Measurements from ENCODE around the gene NR3C1.

NR3C1 gene

DNA sequence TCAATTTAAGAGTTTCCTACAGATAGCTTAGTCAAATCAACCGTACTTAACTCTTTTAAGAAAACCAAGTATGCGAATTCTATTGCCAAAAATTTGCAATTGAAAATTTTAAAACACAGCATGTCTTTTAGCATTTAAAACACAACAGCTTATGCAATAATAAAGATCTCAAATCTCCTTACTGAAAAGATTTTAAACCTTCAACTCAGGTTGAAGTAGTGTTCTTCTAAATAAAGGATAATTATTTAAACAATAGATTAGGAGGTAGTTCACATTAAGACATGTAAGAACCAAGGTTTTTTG, 5.5 kb downstream of the NR3C1 start:
- DNase-seq (ENCODE audit: insufficient read length, low spot score) (no peak), FAIRE-seq (no peak)
- no peak for TF ChIP-seq POLR2A (IDR thresholded peaks at IDR 0.05; ENCODE audit: low read depth, low read length)

DNA sequence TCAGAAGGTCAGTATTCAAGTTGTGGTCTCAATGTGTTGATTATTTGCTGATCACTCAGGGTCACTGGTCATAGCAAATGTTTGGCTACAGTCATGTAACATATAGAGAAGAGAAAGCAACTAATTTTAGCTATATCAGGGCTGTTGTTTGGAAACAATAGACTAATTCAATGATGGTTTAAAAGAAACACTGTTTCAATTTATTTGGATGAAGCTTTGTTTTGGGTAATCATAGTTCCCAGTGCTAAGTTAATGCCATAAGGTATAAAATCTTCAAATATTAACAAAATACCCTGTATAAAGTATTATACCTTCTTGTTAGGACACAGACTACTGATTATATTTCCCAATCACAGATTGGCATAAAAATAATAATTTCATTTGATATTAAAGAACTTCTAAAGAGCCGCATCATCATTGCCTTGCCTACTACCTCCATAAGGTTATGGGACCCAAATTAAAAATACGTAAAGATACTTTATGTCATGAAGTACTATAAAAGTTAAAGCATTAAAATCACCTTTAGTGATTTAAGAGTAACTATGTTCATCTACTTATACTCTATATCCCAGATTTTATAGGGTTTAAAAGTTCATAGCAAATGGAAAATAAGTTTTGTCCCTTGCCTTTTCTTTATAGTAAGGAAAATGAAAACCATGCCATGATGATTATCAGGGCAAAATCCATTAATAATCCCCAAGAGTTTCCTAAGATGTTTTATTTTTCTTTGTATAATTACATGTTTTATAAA, 6.0 kb downstream of the NR3C1 start:
- DNase-seq (ENCODE audit: insufficient read length, low spot score) (no peak), FAIRE-seq (peak; percentile 53)
- TF ChIP-seq POLR2A (IDR thresholded peaks at IDR 0.05; ENCODE audit: low read depth, low read length) = no peak

DNA sequence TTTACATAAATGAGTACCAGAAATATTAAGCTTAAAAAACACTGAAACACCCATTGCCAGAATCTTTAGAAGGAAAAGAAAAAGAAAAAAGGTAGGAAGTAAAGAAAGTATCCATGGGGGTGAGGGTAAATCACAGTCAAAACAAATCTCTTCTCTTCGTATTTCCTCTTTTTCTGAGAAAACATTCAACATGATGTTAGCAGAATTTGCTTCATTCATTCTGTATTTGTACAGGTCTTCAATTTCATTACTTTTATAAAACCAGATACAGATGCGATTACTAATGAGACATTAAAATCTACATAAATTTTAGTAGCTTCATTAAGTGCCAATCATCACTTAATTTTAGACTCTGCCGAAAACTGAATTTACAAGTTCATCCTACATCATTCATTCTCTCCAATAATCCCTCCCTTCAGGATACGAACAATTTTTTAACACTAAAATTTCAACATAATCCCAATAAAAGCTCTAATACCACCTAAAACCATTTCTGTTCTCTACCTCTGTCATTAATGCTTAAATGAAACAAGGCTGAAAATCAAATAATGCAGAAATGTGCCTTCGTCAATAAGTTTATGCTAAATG, 7.0 kb downstream of the NR3C1 start:
- FAIRE-seq (peak; percentile 33), DNase-seq (ENCODE audit: insufficient read length, low spot score) (no peak)
- no peak for TF ChIP-seq POLR2A (IDR thresholded peaks at IDR 0.05; ENCODE audit: low read depth, low read length)

DNA sequence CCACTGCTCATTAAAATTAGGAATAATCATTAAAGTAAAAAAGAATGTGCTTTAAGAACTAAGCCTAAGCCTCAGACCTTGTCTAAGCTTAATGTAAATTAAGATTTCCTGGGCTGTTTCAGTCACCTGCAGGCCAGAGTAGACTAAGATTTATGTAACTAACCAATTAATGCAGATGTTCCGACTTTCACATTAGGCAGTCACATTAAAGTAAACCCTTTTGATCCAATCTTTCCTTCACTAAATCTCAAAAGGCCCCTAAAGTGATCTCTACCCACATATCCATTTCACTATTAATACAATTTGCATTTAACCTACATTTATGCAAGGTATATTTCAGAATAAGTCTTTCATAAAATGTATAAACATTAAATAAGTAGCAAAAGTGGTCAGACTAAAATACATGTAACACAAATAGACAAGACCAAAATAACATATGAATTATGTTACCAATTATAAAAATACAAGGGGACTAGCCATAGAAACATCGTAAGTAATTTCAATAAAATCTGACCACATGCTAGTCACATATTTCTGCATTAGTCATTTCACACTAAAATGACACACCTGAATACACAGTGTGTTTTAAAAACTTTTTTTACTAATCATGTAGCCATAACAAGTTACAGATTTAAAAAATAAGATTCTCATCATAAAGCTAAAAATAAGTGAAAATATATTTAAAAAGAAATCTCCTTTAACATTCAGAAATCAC, 7.7 kb downstream of the NR3C1 start:
- TF ChIP-seq POLR2A (IDR thresholded peaks at IDR 0.05; ENCODE audit: low read depth, low read length) = no peak
- FAIRE-seq = peak; percentile 52
- no peak for DNase-seq (ENCODE audit: insufficient read length, low spot score)

DNA sequence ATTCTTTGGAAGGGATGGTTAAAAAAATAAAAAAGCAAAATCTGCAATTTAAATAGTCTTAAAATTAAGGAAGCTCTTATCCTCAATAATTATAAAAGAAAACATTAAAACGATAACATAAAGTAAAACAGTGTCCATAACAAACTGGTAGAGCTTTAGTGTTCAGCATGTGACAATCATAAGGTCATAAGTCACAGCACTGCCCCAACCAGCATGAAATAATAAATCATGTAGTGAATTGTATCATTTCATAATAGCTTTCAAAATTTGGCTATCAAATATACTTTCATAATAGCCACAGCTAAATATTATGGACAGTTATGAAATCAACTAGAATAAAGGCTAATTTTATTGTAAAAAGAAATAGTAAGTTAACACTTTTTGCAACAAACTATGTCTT, 10.0 kb downstream of the NR3C1 start:
- no peak for TF ChIP-seq POLR2A (IDR thresholded peaks at IDR 0.05; ENCODE audit: low read depth, low read length)
- no peak for DNase-seq (ENCODE audit: insufficient read length, low spot score)
- no peak for FAIRE-seq

DNA sequence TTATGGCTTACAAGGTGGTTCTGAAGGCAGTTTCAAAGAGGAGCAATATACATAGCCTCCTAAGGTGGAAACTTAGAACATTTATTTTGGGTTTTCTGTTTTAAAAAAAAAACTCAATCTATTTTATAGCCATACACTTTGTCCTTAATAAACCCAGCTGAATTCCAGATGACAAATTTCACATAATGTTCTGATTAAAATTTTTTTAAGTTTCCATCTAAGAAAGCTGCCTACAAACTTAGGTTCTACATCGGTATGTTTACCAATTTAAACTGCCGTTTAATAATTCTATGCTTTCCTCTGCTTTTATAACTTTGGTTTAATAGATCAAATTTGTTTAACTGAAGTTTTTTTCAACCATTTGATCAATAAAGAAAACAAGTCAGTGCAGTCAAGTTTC, 12.5 kb downstream of the NR3C1 start:
- DNase-seq (ENCODE audit: insufficient read length, low spot score) (no peak), FAIRE-seq (no peak)
- no peak for TF ChIP-seq POLR2A (IDR thresholded peaks at IDR 0.05; ENCODE audit: low read depth, low read length)

DNA sequence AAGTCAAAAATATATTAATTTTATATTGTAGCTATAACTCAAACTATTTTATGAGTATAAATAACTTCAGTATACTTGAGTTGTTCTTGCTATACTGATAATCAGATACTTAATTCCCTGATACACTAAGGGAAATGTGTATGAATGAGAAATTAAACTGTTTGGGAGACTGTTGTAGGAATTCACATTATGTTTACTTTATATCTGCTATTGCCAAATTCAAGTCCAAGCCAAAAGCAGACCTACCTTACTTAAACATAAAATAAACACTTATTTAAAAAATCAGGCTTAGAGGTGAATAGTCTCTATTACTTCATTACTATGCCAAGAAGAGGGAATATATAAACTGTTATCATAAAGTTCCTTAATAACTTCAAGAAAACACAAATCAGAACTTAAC, 13.2 kb downstream of the NR3C1 start:
- TF ChIP-seq POLR2A (IDR thresholded peaks at IDR 0.05; ENCODE audit: low read depth, low read length) = no peak
- FAIRE-seq (no peak), DNase-seq (ENCODE audit: insufficient read length, low spot score) (no peak)

DNA sequence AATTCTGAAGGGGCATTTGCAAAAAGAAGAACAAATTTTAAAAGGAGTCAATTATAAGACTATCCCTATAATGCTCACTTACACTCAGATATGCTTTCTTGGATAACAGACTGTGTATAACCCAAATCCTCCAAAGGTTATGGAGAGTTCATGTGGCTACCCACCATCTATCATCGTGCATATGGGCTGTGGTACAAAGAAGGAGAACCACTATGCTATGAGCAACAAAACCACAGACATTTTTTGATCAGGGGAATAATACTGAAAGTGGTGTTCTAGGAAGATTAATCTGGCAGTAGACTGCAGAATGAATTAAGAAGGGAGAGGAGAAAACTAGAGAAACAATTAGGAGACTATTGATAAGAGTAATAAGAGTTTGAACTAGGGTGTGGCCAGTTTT, 16.8 kb downstream of the NR3C1 start:
- TF ChIP-seq POLR2A (IDR thresholded peaks at IDR 0.05; ENCODE audit: low read depth, low read length) = no peak
- DNase-seq (ENCODE audit: insufficient read length, low spot score) (no peak), FAIRE-seq (no peak)

DNA sequence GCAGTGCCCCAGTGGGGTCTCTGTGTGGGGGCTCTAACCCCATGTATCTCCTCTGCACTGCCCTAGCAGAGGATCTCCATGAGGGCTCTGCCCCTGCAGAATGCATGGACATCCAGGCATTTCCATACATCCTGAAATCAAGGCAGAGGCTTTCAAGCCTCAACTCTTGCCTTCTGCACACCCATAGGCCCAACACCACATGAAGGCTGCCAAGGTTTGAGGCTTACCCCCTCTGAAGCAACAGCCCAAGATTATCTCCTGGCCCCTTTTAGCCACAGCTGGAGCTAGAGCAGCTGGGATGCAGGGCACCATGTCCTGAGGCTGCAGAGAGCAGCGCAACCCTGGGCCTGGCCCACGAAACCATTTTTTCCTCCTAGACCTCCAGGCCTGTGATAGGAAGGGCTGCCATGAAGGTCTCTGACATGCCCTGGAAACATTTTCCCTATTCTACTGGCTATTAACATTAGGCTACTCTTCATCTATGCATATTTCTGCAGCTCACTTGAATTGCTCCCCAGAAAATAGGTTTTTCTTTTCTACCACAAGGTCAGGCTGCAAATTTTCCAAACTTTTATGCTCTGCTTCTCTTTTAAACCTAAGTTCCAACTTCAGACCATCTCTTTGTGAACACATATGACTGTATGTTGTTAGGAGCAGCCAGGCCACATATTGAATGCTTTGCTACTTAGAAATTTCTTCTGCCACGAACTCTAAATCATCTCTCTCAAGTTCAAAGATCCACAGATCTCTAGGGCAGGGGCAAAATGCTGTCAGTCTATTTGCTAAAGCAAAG, 18.4 kb downstream of the NR3C1 start:
- FAIRE-seq = no peak
- no peak for TF ChIP-seq POLR2A (IDR thresholded peaks at IDR 0.05; ENCODE audit: low read depth, low read length)

DNA sequence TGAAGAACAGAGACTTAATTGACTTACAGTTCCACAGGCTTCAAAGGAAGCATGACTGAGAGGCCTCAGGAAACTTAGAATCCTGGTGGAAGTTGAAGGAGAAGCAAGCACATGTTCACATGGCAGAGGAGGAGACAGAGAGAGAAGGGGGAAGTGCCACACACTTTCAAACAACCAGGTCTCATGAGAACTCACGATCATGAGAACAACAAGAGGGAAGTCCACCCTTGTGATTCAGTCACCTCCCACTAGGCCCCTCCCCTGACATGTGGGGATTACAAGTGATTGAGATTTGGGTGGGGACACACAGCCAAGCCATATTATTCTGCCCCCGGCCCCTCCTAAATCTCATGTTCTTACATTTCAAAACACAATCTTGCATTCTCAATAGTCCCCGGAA, 19.5 kb downstream of the NR3C1 start:
- TF ChIP-seq POLR2A (IDR thresholded peaks at IDR 0.05; ENCODE audit: low read depth, low read length) = no peak
- DNase-seq (ENCODE audit: insufficient read length, low spot score) = no peak
- FAIRE-seq = no peak

More for the DNA sequence above, 18.4 kb downstream of the NR3C1 start:
- no peak for DNase-seq (ENCODE audit: insufficient read length, low spot score)

DNA sequence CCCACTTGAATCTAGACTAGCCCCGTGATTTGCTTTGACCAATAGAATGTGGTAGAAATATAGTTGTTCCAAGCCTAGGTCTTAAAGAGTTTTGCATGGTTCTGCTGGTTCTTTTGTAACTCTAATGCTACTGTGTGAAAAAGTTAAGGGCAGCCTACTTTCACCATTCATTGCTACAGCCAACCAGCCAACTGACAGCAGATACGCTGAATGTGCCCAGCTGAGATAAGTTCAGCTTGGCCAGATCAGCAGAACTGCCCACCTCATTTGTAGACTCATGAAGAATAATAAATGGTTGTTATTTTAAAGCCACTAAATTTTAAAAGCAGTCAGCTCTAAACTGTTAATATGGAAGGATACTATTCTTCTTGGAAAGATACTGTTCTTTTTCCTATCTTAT, 23.9 kb downstream of the NR3C1 start:
- DNase-seq (ENCODE audit: insufficient read length, low spot score) (no peak), FAIRE-seq (no peak)
- no peak for TF ChIP-seq POLR2A (IDR thresholded peaks at IDR 0.05; ENCODE audit: low read depth, low read length)

DNA sequence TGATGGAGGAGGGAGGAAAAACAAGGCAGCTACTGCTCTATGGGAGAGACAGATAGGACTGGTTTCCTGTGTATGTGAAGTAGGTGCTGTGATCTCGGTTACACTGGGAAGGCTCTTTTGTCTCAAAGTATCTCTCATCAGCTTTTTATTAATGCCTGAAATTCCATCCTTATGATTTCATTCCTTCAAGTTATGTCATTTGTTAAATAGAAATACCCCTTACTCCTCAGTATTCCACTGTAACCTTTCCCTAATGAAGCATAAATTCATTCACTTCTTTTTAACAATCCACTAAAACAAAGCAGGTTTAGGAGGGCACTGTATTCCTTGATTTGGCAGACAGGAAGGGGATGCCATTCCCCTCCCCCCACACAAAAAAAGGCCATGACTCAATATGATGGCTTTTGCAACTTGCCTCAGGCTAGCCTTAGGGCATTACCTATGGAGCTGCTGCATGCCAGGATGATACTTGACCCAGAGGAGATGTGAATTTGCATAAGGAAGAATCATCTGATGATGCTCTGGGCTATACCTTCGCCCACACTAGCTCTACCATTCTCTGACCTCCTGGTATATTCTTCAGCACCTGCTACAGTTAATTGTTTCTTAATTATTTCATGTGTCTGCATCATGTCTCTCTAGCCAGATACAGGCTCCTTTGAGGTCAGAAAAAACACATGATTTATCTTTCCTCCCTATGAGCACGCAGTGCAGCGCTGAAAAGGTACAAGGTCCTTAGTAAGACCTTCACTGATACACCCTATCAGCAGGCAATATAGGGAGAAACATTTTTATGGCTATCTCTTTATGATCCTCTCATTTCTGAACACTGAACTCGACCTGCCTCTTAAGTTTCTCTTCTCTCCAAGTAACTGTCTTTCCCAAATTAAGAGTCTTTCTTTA, 26.3 kb downstream of the NR3C1 start:
- peak; percentile 94 for FAIRE-seq
- peak; percentile 21 for DNase-seq (ENCODE audit: insufficient read length, low spot score)
- no peak for TF ChIP-seq POLR2A (IDR thresholded peaks at IDR 0.05; ENCODE audit: low read depth, low read length)

DNA sequence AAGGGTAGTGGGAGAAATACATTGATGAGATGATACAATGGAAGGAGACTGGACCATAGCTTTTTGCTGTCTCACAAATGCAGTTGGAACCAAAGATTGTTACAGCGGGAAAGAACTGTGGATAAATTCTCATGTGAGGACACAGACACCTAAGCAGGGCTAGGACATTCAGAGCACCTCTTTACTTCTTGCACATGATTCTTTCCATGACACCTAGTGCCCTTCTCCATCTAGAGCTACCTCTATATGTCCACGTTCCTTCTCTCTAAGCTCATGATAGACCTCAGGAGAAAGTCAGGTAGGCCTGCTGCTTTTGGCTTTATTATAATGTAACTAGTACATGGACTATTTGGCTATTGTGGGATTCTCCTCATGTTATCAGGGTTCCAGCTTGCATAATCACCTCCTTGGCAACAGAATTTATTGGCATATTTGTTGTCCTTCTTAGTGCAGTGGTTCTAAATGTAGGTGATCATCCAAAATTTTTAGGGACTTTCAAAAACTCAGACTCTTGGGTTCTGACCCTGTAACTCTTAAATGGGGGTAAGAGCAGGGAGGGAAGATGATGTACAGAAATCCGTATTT, 27.2 kb downstream of the NR3C1 start:
- no peak for DNase-seq (ENCODE audit: insufficient read length, low spot score)
- TF ChIP-seq POLR2A (IDR thresholded peaks at IDR 0.05; ENCODE audit: low read depth, low read length) = no peak

More for the DNA sequence above, 27.2 kb downstream of the NR3C1 start:
- peak; percentile 43 for FAIRE-seq

Measured in H54 (cell line).